Measurements from ENCODE around the gene SHOX.

- TF ChIP-seq CTCF (IDR thresholded peaks at IDR 0.05): no peak
- no peak for TF ChIP-seq POLR2AphosphoS5 (IDR thresholded peaks at IDR 0.05)
These were observed 20.2 kb downstream of the SHOX start for GRCh38 chrX:650811-651210.

Data from prostate gland (tissue), 2 donors.